Fibroblast of the aortic adventitia (primary cell): ENCODE results near the gene F2RL1. TPM values are rescaled to one million over a fixed set of nuclear protein-coding genes. Genes with fewer than 3 reads are reported as not detected.
"Not testable (repeated sequence)": the region's sequence is repeated elsewhere in the genome, so short reads cannot be mapped to it uniquely, and the experiment has no call there.

Experiments
- DNase-seq: peaks from one replicate; pipeline ENCODE4 v3.0.0-alpha.2; 2010; ENCODE audit warnings: low read depth
- H3K4me3 ChIP-seq: 2 replicates; pipeline ENCODE4 v1.5.1; 2011; ENCODE audit warnings: low read depth, mild to moderate bottlenecking, control low read depth, low read length, moderate library complexity
- CTCF ChIP-seq: IDR thresholded peaks from 2 replicates; pipeline ENCODE4 v1.5.1; 2011; ENCODE audit warnings: mild to moderate bottlenecking, low read length, control low read depth, inconsistent platforms; ENCODE audit not compliant: insufficient read depth
- total RNA-seq: library from RNA; depleted of rRNA; stranded (reverse); fragments of >200 nt; gene quantifications from 2 replicates; pipeline ENCODE4 v1.2.3, GENCODE V29; 2012; ENCODE audit warnings: low replicate concordance

F2RL1 gene
- total RNA-seq, 1 donor, result 35.1 TPM

GRCh38 chr5:76851728-76852369 lies 33.0 kb downstream of the F2RL1 start:
- peak; percentile 45 for DNase-seq
- H3K4me3 ChIP-seq, result no peak overlapping the region
- no peak for TF ChIP-seq CTCF

- H3K4me3 ChIP-seq, result no peak overlapping the region
- TF ChIP-seq CTCF, result no peak
- peak; percentile 31 for DNase-seq
Measured at GRCh38 chr5:76852772-76853171, 33.9 kb downstream of the F2RL1 start.

GRCh38 chr5:76853741-76854140 lies 34.9 kb downstream of the F2RL1 start:
- not testable (repeated sequence) for H3K4me3 ChIP-seq

GRCh38 chr5:76854644-76855043 lies 35.8 kb downstream of the F2RL1 start:
- no peak for TF ChIP-seq CTCF
- no peak for DNase-seq
- no peak overlapping the region for H3K4me3 ChIP-seq

More at GRCh38 chr5:76853741-76854140, 34.9 kb downstream of the F2RL1 start:
- not testable (repeated sequence) for DNase-seq

- DNase-seq, H3K4me3 ChIP-seq: not testable (repeated sequence)
Measured at GRCh38 chr5:76855501-76855900, 36.7 kb downstream of the F2RL1 start.

GRCh38 chr5:76855961-76856360 lies 37.1 kb downstream of the F2RL1 start:
- no peak for DNase-seq
- no peak for TF ChIP-seq CTCF
- no peak overlapping the region for H3K4me3 ChIP-seq

- DNase-seq, H3K4me3 ChIP-seq: not testable (repeated sequence)
Measured at GRCh38 chr5:76856800-76857199, 38.0 kb downstream of the F2RL1 start.

- peak; percentile 27 for DNase-seq
- TF ChIP-seq CTCF, result no peak
- H3K4me3 ChIP-seq, result no peak overlapping the region
Measured at GRCh38 chr5:76859591-76860247, 40.9 kb downstream of the F2RL1 start.
